Smooth muscle cell (in vitro differentiated cells): Measurements from ENCODE around the gene JARID2. TPM values are rescaled to one million over a fixed set of nuclear protein-coding genes. Genes with fewer than 3 reads are reported as not detected.

Experiments
- DNase-seq: peaks from one replicate; lab custom pipeline; 2025; ENCODE audit not compliant: unreplicated experiment; lab: John Stamatoyannopoulos, UW
- H2AFZ ChIP-seq: fragments of 200-600 bp; sonication (generic); 2 replicates; pipeline ENCODE4 v1.6.0; 2016; ENCODE audit warnings: antibody characterized with exemption, low read depth, mild to moderate bottlenecking
- H3F3A ChIP-seq: fragments of 200-600 bp; sonication (generic); 2 replicates; pipeline ENCODE4 v1.6.0; 2017; ENCODE audit warnings: antibody characterized with exemption, low read depth
- H3K27ac ChIP-seq: fragments of 200-600 bp; sonication (generic); 2 replicates; pipeline ENCODE4 v1.5.1; 2016; ENCODE audit warnings: low read depth, mild to moderate bottlenecking
- H3K27me3 ChIP-seq: fragments of 200-600 bp; sonication (generic); 2 replicates; pipeline ENCODE4 v1.6.1; 2016; ENCODE audit warnings: low read depth, mild to moderate bottlenecking
- H3K36me3 ChIP-seq: fragments of 200-600 bp; sonication (generic); 2 replicates; pipeline ENCODE4 v1.5.1; 2016; ENCODE audit warnings: low read depth
- H3K4me1 ChIP-seq: fragments of 200-600 bp; sonication (generic); 2 replicates; pipeline ENCODE4 v1.5.1; 2016; ENCODE audit warnings: low read depth
- H3K4me2 ChIP-seq: fragments of 200-600 bp; sonication (generic); 2 replicates; pipeline ENCODE4 v1.6.0; 2016; ENCODE audit warnings: mild to moderate bottlenecking
- H3K4me3 ChIP-seq: fragments of 200-600 bp; sonication (generic); 2 replicates; pipeline ENCODE4 v1.5.1; 2016; ENCODE audit warnings: mild to moderate bottlenecking
- H3K79me2 ChIP-seq: fragments of 200-600 bp; sonication (generic); 2 replicates; pipeline ENCODE4 v1.6.0; 2016; ENCODE audit warnings: low read depth, mild to moderate bottlenecking
- H3K9ac ChIP-seq: fragments of 200-600 bp; sonication (generic); 2 replicates; pipeline ENCODE4 v1.6.0; 2016; ENCODE audit warnings: low read depth
- H3K9me3 ChIP-seq: fragments of 200-600 bp; sonication (generic); replicated peaks from 2 replicates; pipeline ENCODE4 v1.5.1; 2016; ENCODE audit warnings: low read depth
- H4K20me1 ChIP-seq: fragments of 200-600 bp; sonication (generic); 2 replicates; pipeline ENCODE4 v1.6.0; 2016; ENCODE audit warnings: low read depth
- CTCF ChIP-seq: fragments of 200-600 bp; sonication (generic); IDR thresholded peaks from 2 replicates; pipeline ENCODE4 v1.5.1; 2017; ENCODE audit warnings: borderline replicate concordance, mild to moderate bottlenecking, antibody characterized with exemption; ENCODE audit not compliant: insufficient read depth, poor library complexity, severe bottlenecking
- WGBS: methylation state at CpG from one replicate; pipeline ENCODE4 v1.1.7; 2016; ENCODE audit warnings: low lambda C conversion rate; 5-methylcytosine and 5-hydroxymethylcytosine counted together
- polyA plus RNA-seq: library from polyadenylated mRNA; unstranded; fragments of >200 nt; fragmentation: Nextera tagmentation; extraction: Ambion mirVana; gene quantifications from 2 replicates; pipeline ENCODE4 v1.2.1, GENCODE V29; 2016
- total RNA-seq: library from RNA; depleted of rRNA; stranded (reverse); fragments of >200 nt; gene quantifications from 2 replicates; pipeline ENCODE4 v1.2.3, GENCODE V29; 2014

Gene JARID2
- total and polyA plus RNA-seq, 2 experiments from 2014 or later = 5.2 to 10.2 TPM

- 100% methylated on average over 2 of the region's 2 CpGs for WGBS
- H3K9me3 ChIP-seq = no peaks in the 10 kb centered on the region
- H3K4me2 ChIP-seq = no peak overlapping the region
- no peak for TF ChIP-seq CTCF
- H3K9ac ChIP-seq = no peak overlapping the region
- H3F3A ChIP-seq = no peaks in the 10 kb centered on the region
- H4K20me1 ChIP-seq = peaks cover 99% of the 10 kb centered on the region
- no peaks in the 10 kb centered on the region for H3K27me3 ChIP-seq
- no peaks in the 10 kb centered on the region for H3K36me3 ChIP-seq
- no peak for DNase-seq
- no peak overlapping the region for H3K27ac ChIP-seq
- no peak overlapping the region for H2AFZ ChIP-seq
- peaks cover 42% of the 10 kb centered on the region for H3K4me1 ChIP-seq
- H3K79me2 ChIP-seq = peaks cover 93% of the 10 kb centered on the region
- H3K4me3 ChIP-seq = no peak overlapping the region
Measured at GRCh38 chr6:15270402-15270801, 24.5 kb downstream of the JARID2 start.

- no peak for TF ChIP-seq CTCF
- H3K79me2 ChIP-seq = peaks cover 87% of the 10 kb centered on the region
- DNase-seq = no peak
Measured at GRCh38 chr6:15272562-15272961, 26.7 kb downstream of the JARID2 start.

GRCh38 chr6:15274692-15275387, 29.0 kb downstream of the JARID2 start:
- H3K79me2 ChIP-seq = peaks cover 89% of the 10 kb centered on the region
- DNase-seq = no peak
- 93% methylated on average over 2 of the region's 2 CpGs for WGBS

More at GRCh38 chr6:15272562-15272961, 26.7 kb downstream of the JARID2 start:
- Histone ChIP-seq H3K4me2 (no peak overlapping the region), H3F3A (no peaks in the 10 kb centered on the region), H3K36me3 (no peaks in the 10 kb centered on the region), H4K20me1 (peaks cover 99% of the 10 kb centered on the region), H3K27ac (no peak overlapping the region), H3K27me3 (no peaks in the 10 kb centered on the region), H3K9me3 (no peaks in the 10 kb centered on the region), H3K4me3 (no peak overlapping the region), H3K9ac (no peak overlapping the region), H3K4me1 (peaks cover 20% of the 10 kb centered on the region), H2AFZ (no peak overlapping the region)
- 88% methylated on average over 1 of the region's 1 CpG for WGBS

More at GRCh38 chr6:15274692-15275387, 29.0 kb downstream of the JARID2 start:
- Histone ChIP-seq H3K36me3 (no peaks in the 10 kb centered on the region), H2AFZ (no peak overlapping the region), H4K20me1 (peaks cover 99% of the 10 kb centered on the region), H3K9me3 (no peaks in the 10 kb centered on the region), H3K4me2 (no peak overlapping the region), H3K9ac (no peak overlapping the region), H3F3A (no peaks in the 10 kb centered on the region), H3K27ac (no peak overlapping the region), H3K27me3 (no peaks in the 10 kb centered on the region), H3K4me3 (no peak overlapping the region), H3K4me1 (no peaks in the 10 kb centered on the region)
- no peak for TF ChIP-seq CTCF
